ENCODE measurements around the gene MED13.

DNA sequence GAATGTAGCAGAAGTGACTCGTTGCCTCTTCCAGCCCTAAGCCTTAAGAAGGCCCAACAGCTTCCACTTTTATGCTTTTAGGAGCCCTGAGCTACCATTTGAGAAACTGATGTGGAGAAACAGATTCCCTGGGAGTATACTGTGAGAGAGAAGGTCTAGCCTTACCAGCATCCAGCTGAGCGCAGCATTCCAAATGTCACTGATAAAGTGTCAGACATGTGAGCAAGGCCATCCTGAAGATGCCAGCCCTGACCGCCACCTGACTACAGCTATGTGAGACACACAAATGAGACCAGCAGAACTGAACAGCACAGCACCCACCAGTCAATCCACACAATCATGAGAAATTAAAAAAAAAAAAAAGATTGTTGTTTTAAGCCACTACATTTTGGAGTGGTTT, 18.6 kb upstream of the MED13 start:
- TF ChIP-seq CTCF (IDR thresholded peaks at IDR 0.05) (no peak), POLR2A (IDR thresholded peaks at IDR 0.05) (no peak)
